Right lobe of liver (tissue), 6 donors: Measurements from ENCODE around the gene PDZRN3. TPM values are rescaled to one million over a fixed set of nuclear protein-coding genes. Genes with fewer than 3 reads are reported as not detected.

Source experiments
- ATAC-seq, 4 donors: fragments of 200-7000 bp; cut with Tn5 transposase; one replicate each; pipeline ENCODE4 v1.9.1; 2020; ENCODE audit warnings: mild to moderate bottlenecking in 4 of 4, moderate library complexity in 4 of 4
- DNase-seq, 3 donors: peaks; one replicate each; pipeline ENCODE4 v3.0.0-alpha.2; 2020
- H3K27ac ChIP-seq, 3 donors: fragments of 200-600 bp; one replicate each; pipeline ENCODE4 v1.8.0; 2022
- H3K27me3 ChIP-seq, 2 donors: fragments of 200-600 bp; one replicate each; pipeline ENCODE4 v1.8.0; 2022
- H3K36me3 ChIP-seq, 4 donors: fragments of 200-600 bp; sonication (generic) in 1 of 4; one replicate each; pipeline versions ENCODE4 v1.5.1 to v1.8.0; 2017 to 2022; ENCODE audit warnings: control low read depth in 1 of 4
- H3K4me1 ChIP-seq, 4 donors: fragments of 200-600 bp; sonication (generic) in 1 of 4; one replicate each; pipeline versions ENCODE4 v1.5.1 to v1.8.0; 2017 to 2022; ENCODE audit warnings: control low read depth in 1 of 4
- H3K4me3 ChIP-seq, 3 donors: fragments of 200-600 bp; one replicate each; pipeline ENCODE4 v1.8.0; 2022
- H3K9me3 ChIP-seq, 4 donors: fragments of 200-600 bp; sonication (generic) in 1 of 4; one replicate each; pipeline versions ENCODE4 v1.5.1 to v1.8.0; 2017 to 2022; ENCODE audit warnings: control low read depth in 1 of 4
- CTCF ChIP-seq, 4 donors: fragments of 200-600 bp in 3 of 4; fragments of 450-650 bp in 1 of 4; IDR thresholded peaks; one replicate each; pipeline versions ENCODE4 v1.5.1 to v1.8.0; 2016 to 2022; ENCODE audit warnings: antibody characterized with exemption in 4 of 4, mild to moderate bottlenecking in 2 of 4
- POLR2A ChIP-seq: fragments of 450-650 bp; IDR thresholded peaks from one replicate; pipeline ENCODE4 v1.6.1; 2017; ENCODE audit warnings: antibody characterized with exemption, mild to moderate bottlenecking
- WGBS: methylation state at CpG from one replicate; pipeline ENCODE4 v1.1.6; 2018; ENCODE audit warnings: low coverage, low lambda C conversion rate; ENCODE audit not compliant: insufficient coverage; ENCODE audit errors: missing lambda C conversion rate; 5-methylcytosine and 5-hydroxymethylcytosine counted together
- intact Hi-C, 2 donors: fragments of 100-400 bp; cut with DNase I; formaldehyde crosslinking; loops; one replicate each; pipeline versions ENCODE4 v1.11.2 to v1.14.1; 2022
- total RNA-seq, 6 experiments: library from RNA; depleted of rRNA in 2 of 6; stranded (reverse); fragments of >200 nt in 2 of 6; fragmentation: NEBNext Ultra II Directional in 3 of 6; extraction: Animal tissue kit (Norgen Biotek cat#: 25700) in 3 of 6; gene quantifications; one replicate each; pipeline versions ENCODE4 v1.1.0 to v1.2.4, GENCODE V29; 2016 to 2023
- donor health status: DM: no; HTN: yes; CAD: no.
- donor health status: DM: no; HTN: no; CAD: no.
- donor health status: DM: no; HTN: no; CAD: no.
- donor health status: DM: no; HTN: yes; CAD: no.
- donor health status: DM: no; HTN: yes; CAD: no.

PDZRN3 gene
- total RNA-seq, 6 experiments from 2014 or later: 0.33 to 2.0 (median 1.1) TPM

- WGBS: 54% methylated on average over 10 of the region's 10 CpGs
- ATAC-seq: no peak
- no peaks in the 10 kb centered on the region for H3K36me3 ChIP-seq
- DNase-seq: no peak
- no peaks in the 10 kb centered on the region for H3K4me1 ChIP-seq
- no peak overlapping the region for H3K27ac ChIP-seq
- no peaks in the 10 kb centered on the region for H3K27me3 ChIP-seq
- H3K9me3 ChIP-seq: no peaks in the 10 kb centered on the region
- intact Hi-C loops: no loop called here
- H3K4me3 ChIP-seq: no peak overlapping the region
- TF ChIP-seq POLR2A: no peak
- no peak for TF ChIP-seq CTCF (IDR thresholded peaks at IDR 0.05)
These were observed 215.5 kb downstream of the PDZRN3 start for GRCh38 chr3:73409138-73409763.

GRCh38 chr3:73408634-73409033 lies 216.1 kb downstream of the PDZRN3 start:
- H3K27me3 ChIP-seq: no peaks in the 10 kb centered on the region
- no peak overlapping the region for H3K27ac ChIP-seq
- 66% methylated on average over 8 of the region's 10 CpGs for WGBS
- TF ChIP-seq POLR2A (no peak), CTCF (IDR thresholded peaks at IDR 0.05) (no peak)
- H3K9me3 ChIP-seq: no peaks in the 10 kb centered on the region
- H3K36me3 ChIP-seq: no peaks in the 10 kb centered on the region
- DNase-seq (no peak), ATAC-seq (no peak)
- no peaks in the 10 kb centered on the region for H3K4me1 ChIP-seq
- intact Hi-C loops: no loop called here
- H3K4me3 ChIP-seq: no peak overlapping the region

- intact Hi-C loops: no loop called here
- H3K4me1 ChIP-seq: no peaks in the 10 kb centered on the region
- ATAC-seq: no peak
- H3K27ac ChIP-seq: no peak overlapping the region
- H3K9me3 ChIP-seq: no peaks in the 10 kb centered on the region
- no peak overlapping the region for H3K4me3 ChIP-seq
- no peak for DNase-seq
- TF ChIP-seq POLR2A (no peak), CTCF (IDR thresholded peaks at IDR 0.05) (no peak)
- 54% methylated on average over 2 of the region's 2 CpGs for WGBS
- no peaks in the 10 kb centered on the region for H3K27me3 ChIP-seq
- H3K36me3 ChIP-seq: no peaks in the 10 kb centered on the region
These were observed 217.2 kb downstream of the PDZRN3 start for GRCh38 chr3:73407577-73407976.

- H3K27ac ChIP-seq: no peak overlapping the region
- WGBS: 46% methylated on average over 4 of the region's 4 CpGs
- no peak for DNase-seq
These were observed 218.9 kb downstream of the PDZRN3 start for GRCh38 chr3:73405853-73406252.

More at GRCh38 chr3:73405853-73406252, 218.9 kb downstream of the PDZRN3 start:
- TF ChIP-seq POLR2A (no peak), CTCF (IDR thresholded peaks at IDR 0.05) (no peak)
- no peak for ATAC-seq
- Histone ChIP-seq H3K9me3 (no peaks in the 10 kb centered on the region), H3K27me3 (no peaks in the 10 kb centered on the region), H3K4me3 (no peak overlapping the region), H3K36me3 (no peaks in the 10 kb centered on the region), H3K4me1 (no peaks in the 10 kb centered on the region)
- intact Hi-C loops: no loop called here
